ENCODE measurements around the gene SLC29A3. TPM values are rescaled to one million over a fixed set of nuclear protein-coding genes. Genes with fewer than 3 reads are reported as not detected.

Gene SLC29A3
- total RNA-seq, 1 donor from 2014 or later: 1.7 TPM

DNA sequence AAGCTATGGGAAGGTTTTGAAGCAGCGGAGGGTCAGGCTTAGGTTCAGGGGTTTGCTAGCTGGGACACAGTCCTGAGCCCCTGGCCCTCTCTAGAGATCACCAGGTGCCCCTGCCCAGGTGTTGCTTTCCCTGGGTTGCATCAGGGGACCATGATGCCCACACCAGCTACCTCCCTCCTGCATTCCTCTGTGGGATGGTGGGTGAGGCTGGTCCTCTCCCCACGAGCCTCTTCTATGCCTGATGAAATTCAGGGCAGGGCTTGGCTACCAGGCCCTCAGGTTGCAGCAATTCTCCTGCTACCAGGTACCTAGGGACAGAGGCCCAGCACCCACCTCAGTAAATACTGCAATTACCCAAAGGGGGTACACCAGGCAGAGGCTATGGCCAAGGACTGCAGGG is 10.8 kb upstream of the SLC29A3 start:
- Histone ChIP-seq H3K36me3 (no peaks in the 10 kb centered on the region), H3K9me3 (replicated peaks) (no peaks in the 10 kb centered on the region), H3K4me3 (no peak overlapping the region), H3K27me3 (ENCODE audit: low read depth) (no peaks in the 10 kb centered on the region), H3K27ac (replicated peaks) (no peak overlapping the region), H3K4me1 (peaks cover 4% of the 10 kb centered on the region)
- DNase-seq: no peak
- TF ChIP-seq, protein P1, sequence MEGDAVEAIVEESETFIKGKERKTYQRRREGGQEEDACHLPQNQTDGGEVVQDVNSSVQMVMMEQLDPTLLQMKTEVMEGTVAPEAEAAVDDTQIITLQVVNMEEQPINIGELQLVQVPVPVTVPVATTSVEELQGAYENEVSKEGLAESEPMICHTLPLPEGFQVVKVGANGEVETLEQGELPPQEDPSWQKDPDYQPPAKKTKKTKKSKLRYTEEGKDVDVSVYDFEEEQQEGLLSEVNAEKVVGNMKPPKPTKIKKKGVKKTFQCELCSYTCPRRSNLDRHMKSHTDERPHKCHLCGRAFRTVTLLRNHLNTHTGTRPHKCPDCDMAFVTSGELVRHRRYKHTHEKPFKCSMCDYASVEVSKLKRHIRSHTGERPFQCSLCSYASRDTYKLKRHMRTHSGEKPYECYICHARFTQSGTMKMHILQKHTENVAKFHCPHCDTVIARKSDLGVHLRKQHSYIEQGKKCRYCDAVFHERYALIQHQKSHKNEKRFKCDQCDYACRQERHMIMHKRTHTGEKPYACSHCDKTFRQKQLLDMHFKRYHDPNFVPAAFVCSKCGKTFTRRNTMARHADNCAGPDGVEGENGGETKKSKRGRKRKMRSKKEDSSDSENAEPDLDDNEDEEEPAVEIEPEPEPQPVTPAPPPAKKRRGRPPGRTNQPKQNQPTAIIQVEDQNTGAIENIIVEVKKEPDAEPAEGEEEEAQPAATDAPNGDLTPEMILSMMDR (IDR thresholded peaks at IDR 0.05; ENCODE audit: borderline replicate concordance): no peak
- intact Hi-C loops (cut with micrococcal nuclease): no loop called here

DNA sequence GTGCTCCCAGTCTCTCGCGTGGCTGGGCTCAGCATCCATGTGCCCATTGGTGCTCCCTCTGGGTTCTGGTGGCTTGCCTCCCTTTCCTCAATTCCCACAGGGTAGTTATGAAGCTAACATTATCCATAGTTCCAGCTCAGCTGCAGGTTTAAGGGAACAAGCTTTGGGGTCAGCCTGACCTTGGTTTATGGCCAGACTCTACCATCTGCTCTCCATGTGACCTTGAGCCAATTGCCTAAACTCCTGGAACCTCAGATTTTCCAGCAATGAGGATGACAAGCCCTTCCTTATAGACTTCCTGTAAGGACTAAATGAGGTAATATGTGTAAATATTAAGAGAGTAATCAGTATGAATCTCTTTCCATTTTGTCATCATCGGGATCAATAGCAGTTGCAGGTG is 10.1 kb upstream of the SLC29A3 start:
- Histone ChIP-seq H3K27me3 (ENCODE audit: low read depth) (no peaks in the 10 kb centered on the region), H3K4me1 (peaks cover 11% of the 10 kb centered on the region), H3K36me3 (no peaks in the 10 kb centered on the region), H3K4me3 (no peak overlapping the region), H3K27ac (replicated peaks) (no peak overlapping the region), H3K9me3 (replicated peaks) (no peaks in the 10 kb centered on the region)
- no peak for DNase-seq
- TF ChIP-seq, protein P1 (IDR thresholded peaks at IDR 0.05; ENCODE audit: borderline replicate concordance): no peak
- intact Hi-C loops (cut with micrococcal nuclease): no loop called here

DNA sequence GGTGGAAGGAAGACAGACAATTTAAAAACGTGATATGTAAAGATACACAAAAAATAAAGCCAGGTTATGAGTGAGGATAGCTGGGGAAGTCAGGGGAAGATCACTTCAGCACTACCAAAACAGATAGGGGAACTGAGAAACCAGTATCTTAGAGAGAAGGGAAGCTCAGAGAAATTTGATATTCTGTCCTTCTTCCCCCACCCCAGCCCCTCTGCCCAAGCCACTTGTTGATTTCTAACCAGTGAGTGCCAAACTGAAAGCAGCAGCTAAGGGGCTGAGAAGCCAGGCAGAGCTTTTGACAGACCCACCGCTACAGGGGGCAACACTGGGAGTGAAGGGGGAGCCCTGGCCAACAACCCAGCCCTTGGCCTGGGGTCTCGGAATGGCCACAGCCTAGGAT is 9.1 kb upstream of the SLC29A3 start:
- peaks cover 18% of the 10 kb centered on the region for H3K4me1 ChIP-seq
- TF ChIP-seq, protein P1 (IDR thresholded peaks at IDR 0.05; ENCODE audit: borderline replicate concordance): no peak
- DNase-seq: no peak
- no peaks in the 10 kb centered on the region for H3K36me3 ChIP-seq
- H3K9me3 ChIP-seq (replicated peaks): no peaks in the 10 kb centered on the region
- no peaks in the 10 kb centered on the region for H3K27me3 ChIP-seq (ENCODE audit: low read depth)
- intact Hi-C loops (cut with micrococcal nuclease): loop anchor here (10.0 kb wide), 1 partner anchor 265 kb away; no protein-coding TSS in a partner anchor
- H3K4me3 ChIP-seq: no peak overlapping the region
- no peak overlapping the region for H3K27ac ChIP-seq (replicated peaks)

DNA sequence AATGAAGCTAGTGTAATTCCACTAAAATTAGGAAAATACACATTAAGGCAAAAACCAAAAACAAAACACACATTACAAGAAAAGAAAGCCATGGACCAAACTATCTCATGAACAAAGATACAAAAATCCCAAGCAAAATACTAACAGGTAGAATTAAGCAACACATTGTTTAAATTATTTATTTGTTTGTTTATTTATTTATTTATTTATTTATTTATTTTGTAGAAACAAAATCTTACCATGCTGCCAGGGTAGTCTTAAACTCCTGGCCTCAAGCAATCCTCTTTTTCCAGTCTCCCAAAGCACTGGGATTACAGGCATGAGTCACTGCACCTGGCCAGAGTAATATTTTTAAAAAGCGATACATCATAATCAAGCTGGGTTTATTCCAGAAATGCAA is 6.8 kb upstream of the SLC29A3 start:
- Histone ChIP-seq H3K4me3 (no peak overlapping the region), H3K36me3 (no peaks in the 10 kb centered on the region), H3K4me1 (peaks cover 18% of the 10 kb centered on the region), H3K27ac (replicated peaks) (no peak overlapping the region), H3K9me3 (replicated peaks) (no peaks in the 10 kb centered on the region), H3K27me3 (ENCODE audit: low read depth) (no peaks in the 10 kb centered on the region)
- DNase-seq: no peak
- intact Hi-C loops (cut with micrococcal nuclease): loop anchor here (10.0 kb wide), 1 partner anchor 263 kb away; no protein-coding TSS in a partner anchor
- TF ChIP-seq, protein P1 (IDR thresholded peaks at IDR 0.05; ENCODE audit: borderline replicate concordance): no peak

DNA sequence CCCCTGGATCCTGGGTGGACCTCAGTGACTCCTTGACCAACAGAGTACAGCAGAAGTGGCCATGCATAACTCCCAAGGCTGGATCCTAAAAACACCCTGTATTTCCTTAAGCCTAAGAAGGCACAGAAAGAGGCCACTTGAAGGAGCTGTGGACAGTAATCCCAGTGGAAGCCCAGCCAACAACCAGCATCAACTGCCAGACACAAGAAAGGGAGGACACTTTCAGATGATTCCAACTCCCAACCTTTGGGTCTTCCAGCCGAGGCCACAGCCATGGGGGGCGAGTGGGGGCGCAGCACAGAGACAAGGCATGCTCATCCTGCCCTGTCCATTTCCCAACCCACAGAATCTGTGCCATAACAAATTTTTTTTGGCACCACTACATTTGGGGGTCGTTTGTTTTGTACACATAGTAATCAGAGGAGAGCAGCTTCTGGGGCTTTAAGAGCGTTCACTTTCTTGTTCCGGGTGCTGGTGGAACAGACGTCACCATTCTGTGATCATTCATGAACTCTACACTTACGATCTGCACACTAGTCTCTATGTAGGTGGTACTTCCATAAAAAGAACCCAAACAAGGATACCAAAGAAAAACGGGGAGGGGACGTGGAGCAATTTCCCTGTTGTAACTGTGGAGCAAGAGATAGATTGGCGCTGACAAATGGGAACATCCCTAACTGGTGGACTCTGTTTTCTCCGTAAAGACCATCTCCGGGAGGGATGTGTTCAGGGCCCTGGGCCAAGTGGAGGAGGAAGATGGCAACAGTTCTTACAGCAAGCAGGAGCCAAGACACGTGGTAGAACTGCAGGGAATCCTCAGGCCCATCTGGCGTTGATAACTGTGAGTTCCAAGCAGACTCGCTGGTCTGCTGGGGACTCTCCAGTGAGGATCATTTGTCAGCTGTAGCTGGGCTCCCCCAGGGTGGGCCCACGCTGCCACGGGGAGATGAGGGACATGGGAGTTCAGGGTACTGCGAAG is 6.0 kb upstream of the SLC29A3 start:
- Histone ChIP-seq H3K27ac (replicated peaks) (peak overlapping the region; percentile 47), H3K36me3 (no peaks in the 10 kb centered on the region), H3K27me3 (ENCODE audit: low read depth) (no peaks in the 10 kb centered on the region), H3K9me3 (replicated peaks) (no peaks in the 10 kb centered on the region), H3K4me1 (peaks cover 18% of the 10 kb centered on the region), H3K4me3 (peak overlapping the region; percentile 42)
- TF ChIP-seq, protein P1 (IDR thresholded peaks at IDR 0.05; ENCODE audit: borderline replicate concordance): no peak
- peak; percentile 58 for DNase-seq
- intact Hi-C loops (cut with micrococcal nuclease): loop anchor here (10.0 kb wide), 1 partner anchor 262 kb away; no protein-coding TSS in a partner anchor

Data from left ventricle myocardium inferior (tissue), 1 donor.